HepG2 (cell line): Measurements from ENCODE around the gene HEY2. TPM values are rescaled to one million over a fixed set of nuclear protein-coding genes. Genes with fewer than 3 reads are reported as not detected.

ENCODE experiments used
- ARNTL ChIP-seq: sonication (generic); formaldehyde crosslinking; IDR thresholded peaks from 2 replicates; pipeline ENCODE4 v1.4.0; 2020; ENCODE audit warnings: mild to moderate bottlenecking, missing genetic modification reagents
- FLYWCH1 ChIP-seq: sonication (generic); formaldehyde crosslinking; IDR thresholded peaks from 2 replicates; pipeline ENCODE4 v1.8.1; 2023; ENCODE audit warnings: mild to moderate bottlenecking, missing genetic modification reagents
- GABPB1 ChIP-seq: IDR thresholded peaks from 2 replicates; pipeline ENCODE4 v1.6.1; 2016; ENCODE audit warnings: mild to moderate bottlenecking, missing genetic modification reagents, moderate library complexity, missing compliant biosample characterization
- HNRNPK ChIP-seq: fragments of 200-400 bp; formaldehyde crosslinking; IDR thresholded peaks from 2 replicates; pipeline ENCODE4 v1.6.1; 2018; ENCODE audit warnings: low read length, low read depth, moderate library complexity, mild to moderate bottlenecking; ENCODE audit not compliant: poor library complexity, severe bottlenecking
- SALL2 ChIP-seq: sonication (generic); formaldehyde crosslinking; IDR thresholded peaks from 2 replicates; pipeline ENCODE4 v1.8.1; 2023; ENCODE audit warnings: mild to moderate bottlenecking, missing genetic modification reagents, inconsistent platforms
- ZNF431 ChIP-seq: sonication (generic); formaldehyde crosslinking; IDR thresholded peaks from 2 replicates; pipeline ENCODE4 v1.9.0; 2022; ENCODE audit warnings: missing genetic modification reagents, low read depth, mild to moderate bottlenecking, borderline replicate concordance
- ZSCAN20 ChIP-seq: sonication (generic); formaldehyde crosslinking; IDR thresholded peaks from 2 replicates; pipeline ENCODE4 v1.4.0; 2020; ENCODE audit warnings: missing genetic modification reagents, mild to moderate bottlenecking, borderline replicate concordance
- polyA plus RNA-seq, 8 experiments: library from polyadenylated mRNA; depleted of rRNA in 3 of 8; stranded (reverse) in 7 of 8; unstranded in 1 of 8; fragments of >200 nt; fragmentation: Illumina TruSeq in 4 of 8; extraction: Trizol in 4 of 8; gene quantifications; 2 replicates each; pipeline versions ENCODE4 v1.2.1 to v1.2.3, GENCODE V29; 2011 to 2016; ENCODE audit warnings: low read depth in 4 of 8, missing spikeins in 1 of 8, mixed read lengths in 1 of 8; ENCODE audit not compliant: insufficient read depth in 1 of 8
- total RNA-seq, 5 experiments: library from RNA; depleted of rRNA; stranded (reverse); fragments of >200 nt; fragmentation: Illumina TruSeq; extraction: Trizol; gene quantifications; 2 replicates each; pipeline ENCODE4 v1.2.3, GENCODE V29; 2016; ENCODE audit warnings: low read depth in 1 of 5
- TF ChIP-seq, protein P1 (sequence below): sonication (generic); formaldehyde crosslinking; IDR thresholded peaks from 2 replicates; pipeline ENCODE4 v1.5.0; 2020; ENCODE audit warnings: mild to moderate bottlenecking, missing genetic modification reagents, borderline replicate concordance
- TF ChIP-seq, protein P2 (sequence below): sonication (generic); formaldehyde crosslinking; conservative IDR thresholded peaks from 2 replicates; pipeline ENCODE4 v1.4.0; 2020; ENCODE audit warnings: mild to moderate bottlenecking, missing genetic modification reagents, moderate library complexity
- TF ChIP-seq, protein P3 (sequence below): IDR thresholded peaks from 2 replicates; pipeline ENCODE4 v1.6.1; 2012; ENCODE audit warnings: inconsistent platforms
- TF ChIP-seq, protein P4 (sequence below): sonication (generic); formaldehyde crosslinking; IDR thresholded peaks from 2 replicates; pipeline ENCODE4 v1.9.0; 2021; ENCODE audit warnings: missing genetic modification reagents, borderline replicate concordance
- TF ChIP-seq, protein P5 (sequence below): sonication (generic); formaldehyde crosslinking; IDR thresholded peaks from 2 replicates; pipeline ENCODE4 v1.5.1; 2020; ENCODE audit warnings: missing genetic modification reagents, mild to moderate bottlenecking, borderline replicate concordance

HEY2 gene
- total and polyA plus RNA-seq, 2 of the 13 experiments (the other 11 are each of a cell fraction or from before 2014, with no cell fraction given), result 0.04 TPM

DNA sequence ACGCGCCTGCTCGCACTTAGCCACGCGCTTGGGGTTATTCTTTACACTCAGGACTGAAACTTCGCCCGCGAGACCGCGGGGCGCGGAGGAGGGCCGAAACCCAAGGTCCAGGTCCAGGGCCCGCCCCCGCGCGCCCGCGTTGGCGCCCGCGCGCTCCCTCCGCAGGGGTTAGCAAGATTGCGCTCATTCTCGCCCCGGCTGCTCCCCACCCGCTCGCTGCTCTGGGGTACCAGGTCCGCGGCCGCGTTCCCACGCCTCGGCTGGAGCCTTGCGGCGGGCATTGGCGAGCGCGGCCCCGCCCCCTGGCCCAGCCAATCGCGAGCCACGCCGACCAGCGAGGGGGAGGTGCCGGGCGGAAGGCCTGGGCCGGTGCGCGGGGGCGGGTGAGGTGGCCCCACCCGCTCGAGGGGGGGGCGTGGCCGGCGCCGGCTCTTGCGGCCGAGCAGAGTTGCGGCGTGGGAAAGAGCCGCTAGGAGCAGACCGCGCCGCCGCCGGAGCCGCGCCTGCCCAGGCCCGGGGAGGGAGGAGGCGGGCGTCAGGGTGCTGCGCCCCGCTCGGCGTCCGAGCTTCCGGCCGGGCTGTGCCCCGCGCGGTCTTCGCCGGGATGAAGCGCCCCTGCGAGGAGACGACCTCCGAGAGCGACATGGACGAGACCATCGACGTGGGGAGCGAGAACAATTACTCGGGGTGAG, at the start of gene HEY2 (continued):
- TF ChIP-seq SALL2, result 0 out of 2 replicates have a peak, but pooled peaks have one; percentile 21
- TF ChIP-seq, protein P1, sequence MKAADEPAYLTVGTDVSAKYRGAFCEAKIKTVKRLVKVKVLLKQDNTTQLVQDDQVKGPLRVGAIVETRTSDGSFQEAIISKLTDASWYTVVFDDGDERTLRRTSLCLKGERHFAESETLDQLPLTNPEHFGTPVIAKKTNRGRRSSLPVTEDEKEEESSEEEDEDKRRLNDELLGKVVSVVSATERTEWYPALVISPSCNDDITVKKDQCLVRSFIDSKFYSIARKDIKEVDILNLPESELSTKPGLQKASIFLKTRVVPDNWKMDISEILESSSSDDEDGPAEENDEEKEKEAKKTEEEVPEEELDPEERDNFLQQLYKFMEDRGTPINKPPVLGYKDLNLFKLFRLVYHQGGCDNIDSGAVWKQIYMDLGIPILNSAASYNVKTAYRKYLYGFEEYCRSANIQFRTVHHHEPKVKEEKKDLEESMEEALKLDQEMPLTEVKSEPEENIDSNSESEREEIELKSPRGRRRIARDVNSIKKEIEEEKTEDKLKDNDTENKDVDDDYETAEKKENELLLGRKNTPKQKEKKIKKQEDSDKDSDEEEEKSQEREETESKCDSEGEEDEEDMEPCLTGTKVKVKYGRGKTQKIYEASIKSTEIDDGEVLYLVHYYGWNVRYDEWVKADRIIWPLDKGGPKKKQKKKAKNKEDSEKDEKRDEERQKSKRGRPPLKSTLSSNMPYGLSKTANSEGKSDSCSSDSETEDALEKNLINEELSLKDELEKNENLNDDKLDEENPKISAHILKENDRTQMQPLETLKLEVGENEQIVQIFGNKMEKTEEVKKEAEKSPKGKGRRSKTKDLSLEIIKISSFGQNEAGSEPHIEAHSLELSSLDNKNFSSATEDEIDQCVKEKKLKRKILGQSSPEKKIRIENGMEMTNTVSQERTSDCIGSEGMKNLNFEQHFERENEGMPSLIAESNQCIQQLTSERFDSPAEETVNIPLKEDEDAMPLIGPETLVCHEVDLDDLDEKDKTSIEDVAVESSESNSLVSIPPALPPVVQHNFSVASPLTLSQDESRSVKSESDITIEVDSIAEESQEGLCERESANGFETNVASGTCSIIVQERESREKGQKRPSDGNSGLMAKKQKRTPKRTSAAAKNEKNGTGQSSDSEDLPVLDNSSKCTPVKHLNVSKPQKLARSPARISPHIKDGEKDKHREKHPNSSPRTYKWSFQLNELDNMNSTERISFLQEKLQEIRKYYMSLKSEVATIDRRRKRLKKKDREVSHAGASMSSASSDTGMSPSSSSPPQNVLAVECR (CRISPR knock-in tag), result peak; percentile 56; the same call in 1 of the 2 replicates
- TF ChIP-seq HNRNPK, result peak; percentile 28
- TF ChIP-seq, protein P2, sequence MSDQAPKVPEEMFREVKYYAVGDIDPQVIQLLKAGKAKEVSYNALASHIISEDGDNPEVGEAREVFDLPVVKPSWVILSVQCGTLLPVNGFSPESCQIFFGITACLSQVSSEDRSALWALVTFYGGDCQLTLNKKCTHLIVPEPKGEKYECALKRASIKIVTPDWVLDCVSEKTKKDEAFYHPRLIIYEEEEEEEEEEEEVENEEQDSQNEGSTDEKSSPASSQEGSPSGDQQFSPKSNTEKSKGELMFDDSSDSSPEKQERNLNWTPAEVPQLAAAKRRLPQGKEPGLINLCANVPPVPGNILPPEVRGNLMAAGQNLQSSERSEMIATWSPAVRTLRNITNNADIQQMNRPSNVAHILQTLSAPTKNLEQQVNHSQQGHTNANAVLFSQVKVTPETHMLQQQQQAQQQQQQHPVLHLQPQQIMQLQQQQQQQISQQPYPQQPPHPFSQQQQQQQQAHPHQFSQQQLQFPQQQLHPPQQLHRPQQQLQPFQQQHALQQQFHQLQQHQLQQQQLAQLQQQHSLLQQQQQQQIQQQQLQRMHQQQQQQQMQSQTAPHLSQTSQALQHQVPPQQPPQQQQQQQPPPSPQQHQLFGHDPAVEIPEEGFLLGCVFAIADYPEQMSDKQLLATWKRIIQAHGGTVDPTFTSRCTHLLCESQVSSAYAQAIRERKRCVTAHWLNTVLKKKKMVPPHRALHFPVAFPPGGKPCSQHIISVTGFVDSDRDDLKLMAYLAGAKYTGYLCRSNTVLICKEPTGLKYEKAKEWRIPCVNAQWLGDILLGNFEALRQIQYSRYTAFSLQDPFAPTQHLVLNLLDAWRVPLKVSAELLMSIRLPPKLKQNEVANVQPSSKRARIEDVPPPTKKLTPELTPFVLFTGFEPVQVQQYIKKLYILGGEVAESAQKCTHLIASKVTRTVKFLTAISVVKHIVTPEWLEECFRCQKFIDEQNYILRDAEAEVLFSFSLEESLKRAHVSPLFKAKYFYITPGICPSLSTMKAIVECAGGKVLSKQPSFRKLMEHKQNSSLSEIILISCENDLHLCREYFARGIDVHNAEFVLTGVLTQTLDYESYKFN (CRISPR knock-in tag), result peak; percentile 45
- TF ChIP-seq ARNTL (CRISPR knock-in tag), result 0 out of 2 replicates have a peak, but pooled peaks have one; percentile 15
- no peak for TF ChIP-seq FLYWCH1
- TF ChIP-seq, protein P3, sequence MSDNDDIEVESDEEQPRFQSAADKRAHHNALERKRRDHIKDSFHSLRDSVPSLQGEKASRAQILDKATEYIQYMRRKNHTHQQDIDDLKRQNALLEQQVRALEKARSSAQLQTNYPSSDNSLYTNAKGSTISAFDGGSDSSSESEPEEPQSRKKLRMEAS, result peak; percentile 78
- peak; percentile 87 for TF ChIP-seq GABPB1 (CRISPR knock-in tag)
- TF ChIP-seq, protein P4, sequence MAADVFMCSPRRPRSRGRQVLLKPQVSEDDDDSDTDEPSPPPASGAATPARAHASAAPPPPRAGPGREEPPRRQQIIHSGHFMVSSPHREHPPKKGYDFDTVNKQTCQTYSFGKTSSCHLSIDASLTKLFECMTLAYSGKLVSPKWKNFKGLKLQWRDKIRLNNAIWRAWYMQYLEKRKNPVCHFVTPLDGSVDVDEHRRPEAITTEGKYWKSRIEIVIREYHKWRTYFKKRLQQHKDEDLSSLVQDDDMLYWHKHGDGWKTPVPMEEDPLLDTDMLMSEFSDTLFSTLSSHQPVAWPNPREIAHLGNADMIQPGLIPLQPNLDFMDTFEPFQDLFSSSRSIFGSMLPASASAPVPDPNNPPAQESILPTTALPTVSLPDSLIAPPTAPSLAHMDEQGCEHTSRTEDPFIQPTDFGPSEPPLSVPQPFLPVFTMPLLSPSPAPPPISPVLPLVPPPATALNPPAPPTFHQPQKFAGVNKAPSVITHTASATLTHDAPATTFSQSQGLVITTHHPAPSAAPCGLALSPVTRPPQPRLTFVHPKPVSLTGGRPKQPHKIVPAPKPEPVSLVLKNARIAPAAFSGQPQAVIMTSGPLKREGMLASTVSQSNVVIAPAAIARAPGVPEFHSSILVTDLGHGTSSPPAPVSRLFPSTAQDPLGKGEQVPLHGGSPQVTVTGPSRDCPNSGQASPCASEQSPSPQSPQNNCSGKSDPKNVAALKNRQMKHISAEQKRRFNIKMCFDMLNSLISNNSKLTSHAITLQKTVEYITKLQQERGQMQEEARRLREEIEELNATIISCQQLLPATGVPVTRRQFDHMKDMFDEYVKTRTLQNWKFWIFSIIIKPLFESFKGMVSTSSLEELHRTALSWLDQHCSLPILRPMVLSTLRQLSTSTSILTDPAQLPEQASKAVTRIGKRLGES, result 0 out of 2 replicates have a peak, but pooled peaks have one; percentile 10
- peak; percentile 26; the same call in 1 of the 2 replicates for TF ChIP-seq ZSCAN20 (CRISPR knock-in tag)
- TF ChIP-seq, protein P5, sequence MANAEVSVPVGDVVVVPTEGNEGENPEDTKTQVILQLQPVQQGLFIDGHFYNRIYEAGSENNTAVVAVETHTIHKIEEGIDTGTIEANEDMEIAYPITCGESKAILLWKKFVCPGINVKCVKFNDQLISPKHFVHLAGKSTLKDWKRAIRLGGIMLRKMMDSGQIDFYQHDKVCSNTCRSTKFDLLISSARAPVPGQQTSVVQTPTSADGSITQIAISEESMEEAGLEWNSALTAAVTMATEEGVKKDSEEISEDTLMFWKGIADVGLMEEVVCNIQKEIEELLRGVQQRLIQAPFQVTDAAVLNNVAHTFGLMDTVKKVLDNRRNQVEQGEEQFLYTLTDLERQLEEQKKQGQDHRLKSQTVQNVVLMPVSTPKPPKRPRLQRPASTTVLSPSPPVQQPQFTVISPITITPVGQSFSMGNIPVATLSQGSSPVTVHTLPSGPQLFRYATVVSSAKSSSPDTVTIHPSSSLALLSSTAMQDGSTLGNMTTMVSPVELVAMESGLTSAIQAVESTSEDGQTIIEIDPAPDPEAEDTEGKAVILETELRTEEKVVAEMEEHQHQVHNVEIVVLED (CRISPR knock-in tag), result peak; percentile 87
- TF ChIP-seq ZNF431 (CRISPR knock-in tag), result peak; percentile 55; the same call in 1 of the 2 replicates
